DMS79 treated with DMSO at 0.1 percent for 48 hours (cell line): ENCODE results near the gene RANBP1.
A peak's percentile ranks its signal among the peaks of the same experiment; 100 is the strongest.
"Not testable (repeated sequence)": the region's sequence is repeated elsewhere in the genome, so short reads cannot be mapped to it uniquely, and the experiment has no call there.

Source experiments
- DNase-seq: peaks from one replicate; lab custom pipeline; 2025; lab: John Stamatoyannopoulos, UW

Gene RANBP1

DNA sequence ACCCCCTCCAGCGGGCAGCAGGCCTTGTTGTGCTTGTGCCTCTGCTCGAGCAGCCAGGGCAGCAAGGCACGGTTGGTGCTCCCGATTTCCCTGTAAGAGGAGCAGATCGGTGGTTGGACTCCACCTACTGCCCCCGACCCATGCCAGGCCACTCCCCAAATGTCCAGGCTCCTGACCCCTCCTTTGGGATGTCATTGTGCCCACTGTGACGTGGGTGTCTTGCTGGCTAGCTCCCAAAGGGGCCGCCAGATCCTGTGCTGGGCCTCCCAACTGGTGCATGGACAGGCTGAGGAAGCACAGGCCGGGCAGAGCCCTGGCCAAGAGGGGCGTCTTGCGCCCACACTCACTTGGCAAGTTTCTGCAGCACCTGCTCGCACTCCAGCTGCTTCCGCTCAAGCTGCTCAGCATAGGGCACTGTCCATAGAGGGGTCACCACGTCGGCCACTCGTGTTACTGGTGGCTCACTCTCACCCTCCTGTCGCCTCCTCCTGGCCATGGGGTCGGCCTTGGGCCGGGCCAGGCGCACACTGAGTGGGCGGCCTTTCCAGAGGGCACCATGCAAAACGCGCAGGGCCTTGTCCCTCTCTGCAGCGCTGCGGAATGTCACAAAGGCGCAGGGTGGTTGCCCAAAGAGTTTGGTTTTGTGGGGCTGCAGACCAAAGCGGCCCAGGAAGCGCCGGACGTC, at the start of gene RANBP1:
Gene RANBP1 (plus strand): TSS at position 414 of the 685 bp plus-strand sequence. CDS start 81 bp downstream, at position 495.
- DNase-seq: no peak

DNA sequence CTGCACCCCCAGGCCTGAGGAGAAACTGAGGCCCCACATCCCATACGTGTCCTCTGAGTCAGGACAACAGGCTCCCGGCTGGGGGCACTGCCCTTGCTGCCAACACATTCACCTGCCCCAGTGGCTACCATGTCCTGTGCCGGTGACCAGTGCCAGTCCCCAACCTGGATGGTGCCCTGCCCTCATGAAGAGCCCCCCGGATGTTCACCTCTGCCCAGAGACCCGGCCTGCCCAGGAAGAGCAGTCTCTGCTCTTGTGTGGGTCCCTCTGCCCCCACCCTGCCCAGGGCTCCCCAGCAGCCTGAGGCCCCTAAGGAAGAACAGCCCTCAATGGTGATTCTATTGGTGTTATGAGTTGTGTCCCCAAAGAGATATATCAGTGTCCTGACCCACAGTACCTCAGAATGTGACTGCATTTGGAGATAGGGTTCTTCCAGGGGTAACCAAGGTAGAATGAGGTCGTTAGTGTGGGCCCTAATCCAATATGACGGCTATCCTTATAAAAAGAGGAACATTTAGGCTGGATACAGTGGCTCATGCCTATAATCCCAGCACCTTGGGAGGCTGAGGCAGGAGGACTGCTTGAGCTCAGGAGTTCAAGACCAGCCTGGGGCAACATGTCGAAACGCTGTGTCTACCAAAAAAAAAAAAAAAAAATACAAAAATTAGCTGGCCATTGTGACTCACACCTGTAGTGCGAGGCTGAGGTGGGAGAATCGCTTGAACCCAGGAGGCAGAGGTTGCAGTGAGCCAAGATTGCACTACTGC, 49.1 kb upstream of the RANBP1 start:
- DNase-seq: no peak

- DNase-seq: not testable (repeated sequence)
These were observed 48.6 kb upstream of the RANBP1 start for GRCh38 chr22:20067384-20067682.

DNA sequence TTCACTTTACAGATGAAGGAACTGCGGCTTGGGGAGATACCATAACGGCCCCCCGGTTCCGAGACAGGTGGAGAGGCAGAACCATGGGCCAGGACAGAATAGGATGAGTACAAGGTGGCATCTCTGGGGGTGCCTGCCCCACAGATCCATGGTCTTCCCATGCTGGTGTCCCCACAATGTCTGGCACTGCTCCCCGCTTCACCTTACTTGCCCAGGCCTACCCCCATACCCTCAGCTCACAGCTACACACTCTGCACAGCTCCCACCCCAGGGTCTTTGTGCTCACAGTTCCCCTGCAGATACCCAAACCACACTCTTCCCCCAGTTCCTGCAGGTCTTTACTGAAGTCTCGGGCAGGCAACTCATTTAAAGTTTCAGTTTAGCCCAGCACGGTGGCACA, 47.3 kb upstream of the RANBP1 start:
- no peak for DNase-seq

GRCh38 chr22:20069331-20070042, 46.4 kb upstream of the RANBP1 start:
- DNase-seq: no peak

DNA sequence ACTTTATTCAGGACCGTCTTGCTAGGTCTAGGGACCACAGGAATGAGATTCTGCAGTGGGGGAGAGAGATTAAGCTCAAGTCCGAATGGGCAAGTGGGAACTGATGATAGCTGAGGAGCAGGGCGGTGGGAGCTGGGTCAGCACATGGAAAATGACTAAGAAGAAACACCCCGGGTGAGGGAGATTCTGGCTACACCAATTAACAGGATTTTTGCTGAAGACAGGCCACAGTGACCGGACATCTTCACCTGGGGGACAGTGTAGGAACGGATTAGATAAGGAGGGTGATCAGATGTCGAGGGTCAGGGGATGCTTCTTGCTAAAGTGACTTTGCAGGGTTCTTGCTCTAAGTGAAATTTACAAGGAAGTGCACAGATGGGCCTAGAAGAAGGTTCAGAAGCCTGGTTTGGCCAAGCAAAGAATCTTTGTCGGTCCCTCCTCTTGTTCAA, 44.4 kb upstream of the RANBP1 start:
- no peak for DNase-seq

DNA sequence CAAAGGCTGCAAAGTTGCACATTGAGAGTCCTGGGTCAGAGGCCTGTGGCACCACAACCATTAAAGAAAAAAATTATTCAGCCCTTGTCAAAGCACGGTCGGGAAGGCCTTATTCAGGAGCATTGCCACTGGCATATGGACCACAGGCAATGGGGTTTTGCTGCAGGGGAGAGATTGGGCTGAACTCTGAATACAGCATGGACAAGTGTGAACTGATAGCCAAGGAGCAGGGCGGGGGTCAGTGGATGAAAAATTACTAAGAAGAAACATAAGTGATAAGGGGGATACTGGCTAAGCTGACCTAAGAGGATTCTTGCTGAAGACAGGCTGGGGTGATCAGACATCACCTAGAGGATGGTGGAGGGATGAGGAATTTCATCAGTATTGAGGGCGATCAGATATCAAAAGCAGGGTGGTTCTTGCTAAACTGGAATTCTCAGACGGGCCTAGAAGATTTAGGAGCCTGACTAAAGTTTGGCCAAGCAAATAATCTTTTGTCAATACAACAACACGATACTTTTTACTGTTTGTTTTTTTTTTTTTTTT, 39.2 kb upstream of the RANBP1 start:
- no peak for DNase-seq

- DNase-seq: peak; percentile 73
These were observed 36.0 kb upstream of the RANBP1 start, which contains the start of gene DGCR8 for GRCh38 chr22:20079745-20080444. TSS of gene DGCR8 (plus strand) at chr22:20080241. CDS start at chr22:20085964, 5,723 bp downstream.

DNA sequence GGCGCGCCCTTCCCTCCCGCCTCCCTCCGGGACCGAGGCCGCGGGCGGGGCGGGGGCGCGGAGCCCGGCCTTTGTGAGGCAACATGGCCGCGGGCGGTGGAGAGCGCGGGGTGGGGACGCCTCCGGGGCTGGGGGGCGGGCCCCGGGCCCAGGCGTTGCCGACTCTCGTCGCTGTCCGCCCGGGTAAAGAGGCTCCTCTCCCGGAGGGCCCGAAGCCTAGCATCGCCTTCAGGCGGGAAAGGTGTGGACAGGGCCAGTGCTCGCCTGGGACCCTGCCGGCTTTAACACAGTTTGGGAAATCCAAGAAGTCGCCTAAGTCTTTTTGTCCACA, 35.5 kb upstream of the RANBP1 start:
- no peak for DNase-seq

DNA sequence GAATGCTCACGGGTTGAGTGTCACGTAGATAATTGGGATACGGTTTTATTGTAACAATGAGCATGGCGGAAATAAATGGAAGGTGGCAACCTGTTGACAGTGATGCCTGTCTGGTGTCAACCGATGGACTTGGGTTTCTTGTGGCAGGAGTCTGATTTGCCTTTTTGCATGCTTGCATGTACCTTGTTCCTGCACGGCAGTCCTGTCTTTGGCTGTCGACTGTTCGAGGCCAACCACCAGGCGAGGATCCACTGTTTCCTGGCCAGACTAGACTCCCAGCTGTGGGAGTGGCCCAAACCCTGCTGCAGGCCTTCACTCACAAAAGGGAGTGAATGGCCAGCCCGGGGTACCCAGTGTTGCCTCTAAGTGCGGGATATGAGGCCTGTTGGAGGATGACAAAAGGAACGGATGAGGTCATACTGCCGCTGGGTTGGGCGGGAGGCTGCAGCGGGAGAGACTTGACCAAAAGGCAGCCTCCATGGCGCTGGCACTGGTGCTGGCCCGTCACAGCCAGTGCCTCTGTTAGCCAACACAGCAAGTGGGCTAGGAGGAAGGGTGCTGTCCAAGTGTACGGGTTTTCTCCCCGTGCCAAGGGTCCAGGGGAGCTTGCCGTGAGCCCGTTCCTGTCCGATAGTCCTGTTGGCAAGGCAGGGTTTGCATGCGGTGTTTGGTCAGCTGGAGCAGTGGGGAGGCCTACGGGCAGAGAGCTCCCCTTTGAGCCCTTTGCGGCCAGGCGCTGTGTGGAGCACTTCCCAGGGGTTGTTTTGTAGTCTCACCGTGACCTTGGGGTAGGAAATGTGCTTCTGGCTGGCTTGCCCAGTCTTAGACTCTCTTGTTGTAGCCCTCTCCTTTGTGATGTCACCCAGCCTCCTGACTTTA, 34.9 kb upstream of the RANBP1 start:
- peak; percentile 12 for DNase-seq

- DNase-seq: no peak
These were observed 32.6 kb upstream of the RANBP1 start for GRCh38 chr22:20083157-20083890.

DNA sequence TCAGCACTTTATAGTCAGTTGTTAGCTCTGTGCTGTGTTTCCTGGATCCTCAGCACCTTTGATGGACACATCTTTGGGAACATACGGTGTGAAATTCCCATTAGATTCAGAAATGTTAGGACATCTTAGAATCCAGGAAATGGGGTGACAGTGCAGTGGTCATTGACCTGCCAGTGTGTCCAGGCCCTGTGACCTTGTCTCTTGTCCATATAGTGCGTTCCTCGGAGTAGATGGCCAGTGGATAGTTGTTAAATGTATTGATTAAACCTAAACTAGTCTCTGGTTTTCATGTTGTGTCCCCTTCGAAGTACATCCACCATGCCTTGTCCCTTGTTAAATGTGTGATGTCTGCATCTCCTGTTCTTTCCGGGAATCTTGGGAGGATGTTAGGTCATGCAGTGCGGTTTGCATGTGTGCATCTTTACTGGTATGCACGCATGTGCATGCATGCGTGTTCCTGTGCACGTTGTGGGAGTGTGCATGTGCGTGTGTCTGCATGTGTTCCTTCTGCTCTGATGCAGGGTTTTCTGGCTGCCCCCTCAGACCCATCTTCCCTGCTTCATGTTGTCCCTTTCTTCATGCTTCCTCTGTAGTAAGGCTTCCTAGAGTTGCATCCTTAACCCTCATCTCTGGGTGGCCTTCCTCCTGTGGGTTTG, 31.9 kb upstream of the RANBP1 start:
- no peak for DNase-seq

GRCh38 chr22:20084547-20085413, 31.1 kb upstream of the RANBP1 start:
- DNase-seq: no peak

- DNase-seq: no peak
These were observed 30.3 kb upstream of the RANBP1 start for GRCh38 chr22:20085651-20086050.

DNA sequence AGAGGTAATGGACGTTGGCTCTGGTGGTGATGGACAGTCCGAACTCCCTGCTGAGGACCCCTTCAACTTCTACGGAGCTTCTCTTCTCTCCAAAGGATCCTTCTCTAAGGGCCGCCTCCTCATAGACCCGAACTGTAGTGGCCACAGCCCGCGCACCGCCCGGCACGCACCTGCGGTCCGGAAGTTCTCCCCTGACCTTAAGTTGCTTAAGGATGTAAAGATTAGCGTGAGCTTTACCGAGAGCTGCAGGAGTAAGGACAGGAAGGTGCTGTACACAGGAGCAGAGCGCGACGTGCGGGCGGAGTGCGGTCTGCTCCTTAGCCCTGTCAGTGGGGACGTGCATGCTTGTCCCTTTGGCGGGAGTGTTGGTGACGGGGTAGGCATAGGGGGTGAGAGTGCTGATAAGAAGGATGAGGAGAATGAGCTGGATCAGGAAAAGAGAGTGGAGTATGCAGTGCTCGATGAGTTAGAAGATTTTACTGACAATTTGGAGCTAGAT, 29.8 kb upstream of the RANBP1 start:
- DNase-seq: no peak

GRCh38 chr22:20086763-20087162, 29.1 kb upstream of the RANBP1 start:
- no peak for DNase-seq

DNA sequence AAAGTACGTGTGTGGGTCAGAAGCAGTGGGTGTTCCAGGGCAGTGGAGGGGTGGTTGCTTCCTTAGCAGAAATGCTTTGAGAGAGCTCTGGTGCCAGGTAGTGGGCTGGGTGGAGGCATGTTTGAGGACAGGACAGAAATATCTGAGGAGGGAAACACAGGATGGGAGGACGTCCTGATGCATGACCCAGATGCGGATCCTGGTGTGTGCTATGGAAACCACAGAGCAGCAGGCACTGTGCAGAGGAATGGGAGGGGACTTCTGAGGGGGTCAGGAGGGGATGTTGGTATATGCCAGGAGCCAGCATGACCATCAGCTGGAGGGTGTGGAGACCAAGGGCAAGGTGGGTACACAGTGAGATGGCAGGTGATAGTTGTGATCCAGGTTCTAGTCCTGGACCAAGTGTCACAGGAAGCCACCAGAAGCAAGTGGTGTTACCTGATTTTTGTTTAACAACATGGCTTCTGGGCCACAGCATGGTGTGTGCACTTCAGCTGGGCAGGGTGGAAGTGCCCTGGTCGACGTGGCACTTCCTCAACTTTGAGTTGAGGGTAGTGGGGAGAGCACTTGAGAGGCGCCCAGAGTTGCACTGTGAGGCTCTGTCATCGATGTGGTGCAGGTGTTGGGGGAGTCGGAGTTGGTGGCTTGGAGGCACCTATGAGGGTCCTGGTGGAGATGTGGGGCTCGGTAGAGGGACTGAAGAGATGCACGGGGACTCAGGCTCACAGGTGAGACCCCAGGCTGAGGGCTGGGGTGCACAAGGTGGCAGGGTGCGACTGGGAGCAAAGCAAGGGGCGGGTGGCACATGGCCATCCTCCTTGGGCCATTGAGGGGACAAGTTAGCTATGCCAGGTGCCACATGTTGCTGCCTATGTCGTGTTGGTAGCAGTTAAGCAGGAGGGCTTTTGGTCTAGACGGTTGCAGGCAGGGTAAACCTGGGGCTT, 28.3 kb upstream of the RANBP1 start:
- no peak for DNase-seq

- no peak for DNase-seq
These were observed 27.6 kb upstream of the RANBP1 start for GRCh38 chr22:20088263-20088648.
